DMS 273 (cell line): ENCODE data around the gene NAP1L4.

Experiments used
- DNase-seq: peaks from one replicate; lab custom pipeline; 2025; ENCODE audit not compliant: unreplicated experiment; lab: John Stamatoyannopoulos, UW

Gene NAP1L4

GRCh38 chr11:2963761-2964160 is 28.4 kb downstream of the NAP1L4 start:
- DNase-seq: no peak

DNA sequence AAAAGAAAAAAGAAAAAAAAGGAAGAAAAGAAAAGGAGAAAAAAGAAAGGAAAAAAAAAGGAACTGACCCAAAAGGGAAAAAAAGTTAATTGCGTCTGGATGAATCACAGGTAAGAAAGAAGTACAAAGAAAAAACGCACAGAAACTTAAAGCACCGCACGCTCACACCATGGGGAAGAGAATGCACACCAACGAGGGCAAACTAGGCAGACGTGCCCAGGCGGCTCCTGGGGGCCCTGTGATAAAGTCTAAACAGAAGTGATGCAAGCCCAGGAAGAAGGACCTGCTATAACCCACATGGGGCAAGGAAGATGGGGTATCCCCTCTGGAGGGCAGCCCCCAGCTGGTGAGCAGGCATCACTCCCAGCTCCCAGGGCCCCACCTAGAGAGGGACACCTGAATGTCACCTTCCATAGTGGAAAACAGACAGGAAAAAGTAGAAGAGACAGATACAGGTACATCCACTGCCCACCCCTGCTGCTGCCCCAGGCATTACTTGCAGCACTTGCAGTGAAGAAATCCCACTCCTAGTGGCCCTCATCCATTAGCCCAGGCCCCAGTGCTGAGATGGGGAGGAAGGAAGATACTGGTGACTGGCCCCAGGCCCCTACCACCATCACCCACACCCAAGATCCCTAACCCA is 28.9 kb downstream of the NAP1L4 start:
- no peak for DNase-seq

- no peak for DNase-seq
Measured at GRCh38 chr11:2961080-2961479, 31.0 kb downstream of the NAP1L4 start.

GRCh38 chr11:2960139-2960538 is 32.0 kb downstream of the NAP1L4 start:
- DNase-seq: no peak

DNA sequence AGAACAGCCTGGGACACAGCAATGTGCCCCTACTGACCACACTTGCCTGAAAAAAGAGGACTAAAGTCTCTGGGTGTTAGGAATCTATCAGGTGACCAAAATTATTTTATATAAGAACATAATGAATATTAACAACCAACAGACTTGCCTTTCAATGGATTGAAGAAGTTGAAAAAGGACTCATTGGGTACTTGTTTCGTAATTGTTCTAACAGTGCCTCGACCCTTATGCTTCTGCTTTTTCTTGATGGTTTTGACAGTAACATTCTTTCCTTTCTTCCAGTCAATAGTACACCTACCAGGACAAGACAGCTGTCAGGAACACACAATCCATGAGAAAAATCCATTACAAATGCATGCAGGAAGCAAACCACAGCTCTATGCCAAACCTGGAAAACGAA is 33.9 kb downstream of the NAP1L4 start:
- no peak for DNase-seq

- DNase-seq: no peak
Measured at GRCh38 chr11:2955906-2956476, 36.1 kb downstream of the NAP1L4 start.

- DNase-seq: no peak
Measured at GRCh38 chr11:2954263-2954662, 37.9 kb downstream of the NAP1L4 start.

GRCh38 chr11:2952290-2952689 is 39.8 kb downstream of the NAP1L4 start:
- DNase-seq: no peak

DNA sequence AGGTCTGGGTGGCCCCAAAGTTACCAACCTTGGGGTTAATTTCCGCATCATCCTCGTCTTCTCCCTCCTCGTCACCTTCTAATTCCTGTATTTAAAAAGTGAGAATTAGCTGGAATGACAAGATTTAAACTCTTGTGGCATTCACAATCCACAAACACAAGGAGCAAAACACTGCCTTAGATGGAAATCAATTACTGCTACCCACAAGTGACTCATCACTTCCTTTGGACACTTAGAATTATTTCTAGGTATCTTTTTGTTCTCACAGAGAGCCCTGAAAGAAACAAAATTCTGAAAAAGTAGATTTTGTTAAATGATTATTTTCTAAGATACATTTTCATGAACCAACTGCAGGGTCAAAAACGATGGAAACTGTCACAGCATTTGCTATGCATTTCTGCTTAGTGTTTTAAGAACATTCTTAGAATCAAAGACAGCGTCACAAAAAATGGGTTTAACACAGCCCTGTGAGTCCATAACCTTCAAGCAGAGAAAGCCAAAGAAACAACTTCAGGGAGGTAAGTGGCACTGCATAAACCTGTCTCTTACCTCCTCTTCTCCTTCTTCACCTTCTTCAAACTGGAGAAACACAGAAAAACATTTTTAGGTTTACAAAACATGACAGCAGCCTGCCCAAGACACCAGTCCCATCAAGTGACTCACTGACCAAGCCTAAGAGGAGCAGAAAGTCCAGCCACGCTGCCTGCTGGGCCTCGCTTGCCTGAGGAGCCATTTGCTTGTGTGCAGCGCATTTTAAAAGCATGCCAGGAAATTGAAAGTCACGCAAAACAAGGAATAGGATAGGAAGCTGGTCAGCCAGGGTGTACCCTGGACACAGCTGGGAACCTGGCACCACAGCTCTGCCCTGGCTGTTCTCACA is 40.7 kb downstream of the NAP1L4 start:
- no peak for DNase-seq

DNA sequence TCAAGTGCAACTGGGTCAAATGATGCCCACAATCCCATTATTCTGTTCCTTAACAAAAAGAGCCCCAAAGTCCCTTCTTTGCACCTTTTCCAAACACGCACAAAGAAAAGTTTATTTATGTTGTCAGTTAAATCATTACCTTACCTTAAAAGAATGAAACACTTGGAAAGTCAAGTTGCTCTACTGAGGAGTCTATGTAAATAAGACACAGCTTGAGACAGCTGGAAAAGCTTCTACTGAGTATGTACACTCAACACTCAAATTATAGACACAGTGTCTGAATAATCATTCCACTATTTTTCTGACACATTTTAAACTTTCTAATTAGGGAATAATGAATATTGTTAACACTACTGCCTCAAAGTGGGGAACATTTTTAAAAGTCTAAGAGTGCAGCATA is 41.3 kb downstream of the NAP1L4 start:
- no peak for DNase-seq

GRCh38 chr11:2949920-2950319 is 42.2 kb downstream of the NAP1L4 start:
- no peak for DNase-seq

DNA sequence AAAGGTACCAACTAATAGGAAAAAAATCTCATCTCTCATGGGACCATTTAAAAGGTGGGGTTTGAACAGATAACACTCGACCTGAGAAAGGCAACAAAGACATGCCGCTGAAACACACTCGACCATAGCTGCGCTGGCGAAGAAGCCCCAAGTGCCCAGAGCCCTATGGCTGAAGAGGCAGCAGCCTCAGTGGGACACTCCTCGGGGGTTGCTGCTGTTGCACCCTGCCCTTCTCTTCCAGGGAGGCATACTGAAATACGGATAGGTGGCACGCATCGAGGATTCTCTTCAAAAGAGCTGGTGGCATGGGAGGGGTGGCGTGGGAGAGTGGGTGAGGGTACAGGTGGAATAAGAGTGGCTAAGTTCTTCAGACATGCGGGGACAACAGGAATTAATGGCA is 44.4 kb downstream of the NAP1L4 start:
- DNase-seq: no peak

DNA sequence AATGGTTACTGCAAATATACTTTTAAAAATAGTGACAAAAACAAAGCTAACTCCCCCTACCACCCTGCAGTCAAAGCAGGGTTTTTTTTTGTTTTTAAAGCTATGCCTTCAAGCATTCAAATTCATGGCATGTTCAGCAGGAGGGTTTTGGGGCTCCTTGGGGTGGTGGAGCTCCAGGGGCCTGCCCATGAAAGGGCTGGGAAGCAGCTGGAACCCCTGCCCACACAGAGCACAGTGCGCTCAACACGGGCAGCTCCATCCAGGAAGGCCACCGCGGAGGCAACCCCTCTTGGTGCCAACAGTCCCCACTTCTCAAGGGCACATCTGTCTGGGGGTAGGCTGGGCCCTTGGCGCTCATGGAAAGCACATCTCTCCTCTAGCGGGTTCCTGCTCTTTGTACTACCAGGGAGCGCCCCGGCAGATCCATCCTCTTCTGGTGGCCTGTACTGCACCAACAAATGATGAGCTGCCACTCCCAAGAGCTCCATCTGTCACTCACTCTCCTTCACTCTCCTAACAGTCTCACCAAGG is 46.3 kb downstream of the NAP1L4 start:
- peak; percentile 44 for DNase-seq

GRCh38 chr11:2945031-2945756 is 46.9 kb downstream of the NAP1L4 start:
- DNase-seq: peak; percentile 88

- DNase-seq: no peak
Measured at GRCh38 chr11:2944530-2944929, 47.6 kb downstream of the NAP1L4 start.

DNA sequence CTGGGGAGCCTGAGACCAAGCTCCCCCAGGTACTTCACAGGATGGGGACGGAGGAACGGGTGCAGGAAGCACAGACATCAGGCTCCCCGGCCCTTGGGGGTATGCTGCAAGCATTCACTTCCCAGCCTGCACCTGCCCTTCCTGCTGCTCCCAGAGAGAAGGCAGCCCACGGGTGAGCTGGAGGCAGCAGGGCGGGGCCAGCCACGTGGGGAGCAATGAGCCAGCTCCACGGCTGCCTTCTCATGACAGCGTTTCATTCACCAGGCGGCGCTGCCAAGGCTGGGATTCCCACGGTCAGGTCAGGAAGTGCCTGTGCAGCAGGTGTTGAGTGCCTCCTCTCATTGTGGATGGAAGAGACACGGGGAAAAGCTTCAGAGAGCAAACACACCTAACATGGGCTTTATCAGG is 48.4 kb downstream of the NAP1L4 start:
- DNase-seq: peak; percentile 28

DNA sequence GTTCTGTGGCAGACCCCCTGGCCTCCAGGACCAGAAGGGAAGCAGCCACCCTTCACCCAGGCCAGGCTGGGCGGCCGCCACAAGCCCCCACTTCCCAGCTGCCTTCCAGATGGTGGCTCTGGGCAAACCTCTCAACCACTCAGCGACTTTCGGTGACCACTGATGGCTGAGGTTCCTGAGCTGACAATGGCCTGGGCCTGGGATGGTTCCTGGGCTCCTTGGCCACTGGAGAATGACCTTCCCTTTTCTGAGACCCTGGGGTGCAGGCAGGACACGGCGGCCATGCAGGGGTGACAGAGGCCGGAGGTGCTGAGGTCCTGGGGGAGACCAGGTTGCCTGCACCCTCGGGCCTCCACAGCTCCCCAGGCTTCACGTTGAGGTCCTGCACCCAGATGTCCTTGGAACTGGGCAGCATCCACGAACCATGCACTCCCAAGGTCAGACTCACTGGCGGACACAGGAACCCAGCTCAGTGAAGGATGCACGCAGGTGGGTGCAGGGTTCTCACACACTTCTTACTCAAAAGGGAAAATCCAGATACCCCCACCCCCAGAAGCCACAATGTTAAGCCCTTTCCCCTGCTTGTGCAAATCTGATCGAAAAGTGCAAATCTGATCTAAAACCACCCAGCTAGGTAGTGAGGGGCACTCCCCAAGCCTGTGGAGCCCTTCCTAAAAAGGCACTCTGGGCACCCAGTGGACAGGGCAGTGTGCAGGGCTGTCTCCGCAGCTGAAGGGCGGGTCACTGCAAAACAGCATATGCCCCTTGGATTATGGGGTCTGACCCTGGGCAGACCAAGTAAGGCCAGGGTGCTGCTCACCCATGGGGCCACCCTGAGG is 49.0 kb downstream of the NAP1L4 start:
- DNase-seq: peak; percentile 25

- no peak for DNase-seq
Measured at GRCh38 chr11:2942447-2942846, 49.7 kb downstream of the NAP1L4 start.

DNA sequence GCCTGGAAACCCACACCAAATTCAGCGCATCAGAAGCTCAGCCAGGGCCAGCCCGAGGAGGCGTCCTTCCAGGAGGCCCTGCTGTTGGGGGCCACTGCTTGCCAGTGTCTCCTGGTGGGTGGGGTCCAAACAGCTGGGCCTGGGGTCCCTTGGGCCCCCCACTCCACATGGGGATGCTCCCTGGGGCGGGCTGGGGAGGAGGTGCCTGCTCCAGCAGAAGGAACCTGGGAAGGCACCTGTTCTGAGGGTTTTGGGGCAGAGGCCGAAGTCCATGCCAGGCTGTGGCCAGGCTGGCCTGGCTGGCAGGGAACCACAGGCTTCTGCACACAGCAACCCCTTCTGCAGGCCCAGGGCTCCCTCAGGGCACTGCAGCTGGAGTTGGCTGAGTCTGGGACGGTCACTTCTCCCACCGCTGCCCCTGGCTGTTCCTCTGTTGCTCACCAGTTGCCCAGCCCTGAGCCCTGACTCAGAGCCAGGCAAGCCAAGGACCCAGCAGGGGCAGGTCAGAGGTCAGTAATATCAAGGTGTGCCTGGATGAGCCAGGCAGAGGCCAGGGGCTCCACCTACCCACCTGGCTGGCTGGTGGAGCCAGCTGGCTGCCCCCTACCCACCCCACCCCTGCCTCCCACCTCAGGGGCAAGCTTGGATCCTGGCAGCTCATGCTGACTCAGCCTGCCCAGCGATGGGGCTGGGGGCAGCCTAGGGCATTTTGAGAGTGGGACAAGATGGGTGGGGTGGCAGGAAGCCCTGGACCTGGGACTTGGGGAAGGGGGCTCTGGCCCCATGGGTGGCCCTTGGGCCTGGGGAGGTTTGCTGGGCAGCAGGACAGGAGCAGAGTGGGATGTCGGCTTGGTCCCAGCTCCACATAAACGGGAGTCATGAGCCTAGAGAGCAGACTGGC is 51.0 kb downstream of the NAP1L4 start:
- DNase-seq: peak; percentile 36
